ENCODE data around the gene MAP3K15. TPM values are rescaled to one million over a fixed set of nuclear protein-coding genes. Genes with fewer than 3 reads are reported as not detected.

MAP3K15 gene
- total RNA-seq, 1 experiment from 2014 or later: 0.06 TPM

- H3K4me3 ChIP-seq (ENCODE audit: low read depth, low read length, poor library complexity, severe bottlenecking): no peak overlapping the region
- CTCF ChIA-PET: no interaction called here
Observed at GRCh38 chrX:19334945-19335626, 180.2 kb downstream of the MAP3K15 start.

GRCh38 chrX:19332983-19333382 is 182.3 kb downstream of the MAP3K15 start:
- no TSS peak for BruUV-seq (replicated peaks)
- ChIA-PET POLR2A (ENCODE audit: low non-redundant PET) (no interaction called here), CTCF (interaction anchor here (0.7 to 2.7 kb wide), 6 partner anchors 156 to 811 kb away, joined by 3 to 46 read pairs (median 12); no protein-coding TSS in a partner anchor)
- H3K36me3 ChIP-seq (ENCODE audit: insufficient read depth, low read length, poor library complexity, severe bottlenecking): no peaks in the 10 kb centered on the region
- H3K27me3 ChIP-seq (replicated peaks; ENCODE audit: insufficient read depth, low read depth, low read length, poor library complexity): no peaks in the 10 kb centered on the region
- no peak overlapping the region for H3K4me3 ChIP-seq (ENCODE audit: low read depth, low read length, poor library complexity, severe bottlenecking)
- peaks cover 16% of the 10 kb centered on the region for H3K4me1 ChIP-seq (ENCODE audit: insufficient read depth, low read length, poor library complexity, severe bottlenecking)
- intact Hi-C loops (cut with micrococcal nuclease; ENCODE audit: unreplicated experiment): loop anchor here (1.0 to 5.0 kb wide), 7 partner anchors 106 to 401 kb away; no protein-coding TSS in a partner anchor
- H3K27ac ChIP-seq (ENCODE audit: low read depth, low read length, poor library complexity, severe bottlenecking): peak overlapping the region; percentile 78
- peak; percentile 96 for DNase-seq (ENCODE audit: low spot score)
- peaks cover 12% of the 10 kb centered on the region for H3K9me3 ChIP-seq (ENCODE audit: low read depth, low read length, poor library complexity, severe bottlenecking)
- TF ChIP-seq CTCF (conservative IDR thresholded peaks at IDR 0.05; ENCODE audit: low read depth, low read length) (no peak), EZH2 (IDR thresholded peaks at IDR 0.05; ENCODE audit: borderline replicate concordance, low read depth, low read length, poor library complexity, severe bottlenecking) (no peak)

More at GRCh38 chrX:19334945-19335626, 180.2 kb downstream of the MAP3K15 start:
- Histone ChIP-seq H3K4me1 (ENCODE audit: insufficient read depth, low read length, poor library complexity, severe bottlenecking) (peaks cover 16% of the 10 kb centered on the region), H3K36me3 (ENCODE audit: insufficient read depth, low read length, poor library complexity, severe bottlenecking) (no peaks in the 10 kb centered on the region), H3K27me3 (replicated peaks; ENCODE audit: insufficient read depth, low read depth, low read length, poor library complexity) (no peaks in the 10 kb centered on the region), H3K27ac (ENCODE audit: low read depth, low read length, poor library complexity, severe bottlenecking) (no peak overlapping the region), H3K9me3 (ENCODE audit: low read depth, low read length, poor library complexity, severe bottlenecking) (peaks cover 12% of the 10 kb centered on the region)
- DNase-seq (ENCODE audit: low spot score): peak; percentile 71
- POLR2A ChIA-PET (ENCODE audit: low non-redundant PET): no interaction called here
- peak; percentile 62 for TF ChIP-seq CTCF (conservative IDR thresholded peaks at IDR 0.05; ENCODE audit: low read depth, low read length)
- no peak for TF ChIP-seq EZH2 (IDR thresholded peaks at IDR 0.05; ENCODE audit: borderline replicate concordance, low read depth, low read length, poor library complexity, severe bottlenecking)
- BruUV-seq (replicated peaks): no TSS peak
- intact Hi-C loops (cut with micrococcal nuclease; ENCODE audit: unreplicated experiment): loop anchor here (1.0 to 5.0 kb wide), 4 partner anchors 108 to 944 kb away; no protein-coding TSS in a partner anchor

- H3K4me3 ChIP-seq (ENCODE audit: low read depth, low read length, poor library complexity, severe bottlenecking): no peak overlapping the region
- ChIA-PET CTCF (interaction anchor here (2.7 kb wide), 1 partner anchor 399 kb away, joined by 46 read pairs; no protein-coding TSS in a partner anchor), POLR2A (ENCODE audit: low non-redundant PET) (no interaction called here)
- H3K27ac ChIP-seq (ENCODE audit: low read depth, low read length, poor library complexity, severe bottlenecking): peak overlapping the region; percentile 78
- H3K9me3 ChIP-seq (ENCODE audit: low read depth, low read length, poor library complexity, severe bottlenecking): peaks cover 12% of the 10 kb centered on the region
- no peaks in the 10 kb centered on the region for H3K27me3 ChIP-seq (replicated peaks; ENCODE audit: insufficient read depth, low read depth, low read length, poor library complexity)
- DNase-seq (ENCODE audit: low spot score): no peak
- no peak for TF ChIP-seq CTCF (conservative IDR thresholded peaks at IDR 0.05; ENCODE audit: low read depth, low read length)
- no peak for TF ChIP-seq EZH2 (IDR thresholded peaks at IDR 0.05; ENCODE audit: borderline replicate concordance, low read depth, low read length, poor library complexity, severe bottlenecking)
- H3K36me3 ChIP-seq (ENCODE audit: insufficient read depth, low read length, poor library complexity, severe bottlenecking): no peaks in the 10 kb centered on the region
- no TSS peak for BruUV-seq (replicated peaks)
- peaks cover 16% of the 10 kb centered on the region for H3K4me1 ChIP-seq (ENCODE audit: insufficient read depth, low read length, poor library complexity, severe bottlenecking)
- intact Hi-C loops (cut with micrococcal nuclease; ENCODE audit: unreplicated experiment): loop anchor here (2.0 to 5.0 kb wide), 4 partner anchors 105 to 290 kb away; no protein-coding TSS in a partner anchor
Observed at GRCh38 chrX:19331831-19332230, 183.5 kb downstream of the MAP3K15 start.
